GM11168 (cell line): ENCODE measurements around the gene AMACR.
"Not testable (repeated sequence)": the region's sequence is repeated elsewhere in the genome, so short reads cannot be mapped to it uniquely, and the experiment has no call there.

ENCODE experiments used
- in situ Hi-C: fragments of 300-500 bp; cut with MboI; formaldehyde crosslinking; loops from one replicate; pipeline ENCODE4 v1.12.0; 2022; ENCODE audit warnings: low sequenced_read_pairs; ENCODE audit not compliant: unreplicated experiment

Gene AMACR

GRCh38 chr5:33978306-33978705, 29.5 kb downstream of the AMACR start:
- in situ Hi-C loops: no loop called here

- in situ Hi-C loops: no loop called here
These were observed 31.5 kb downstream of the AMACR start for GRCh38 chr5:33976307-33976706.

GRCh38 chr5:33975852-33976251, 32.0 kb downstream of the AMACR start:
- in situ Hi-C loops: no loop called here

- in situ Hi-C loops: no loop called here
These were observed 34.6 kb downstream of the AMACR start for GRCh38 chr5:33973271-33973670.

GRCh38 chr5:33969572-33970452, 38.0 kb downstream of the AMACR start:
- in situ Hi-C loops: no loop called here

GRCh38 chr5:33968211-33969005, 39.4 kb downstream of the AMACR start:
- in situ Hi-C loops: no loop called here

GRCh38 chr5:33966805-33967204, 41.0 kb downstream of the AMACR start:
- in situ Hi-C loops: no loop called here

- in situ Hi-C loops: no loop called here
These were observed 43.6 kb downstream of the AMACR start for GRCh38 chr5:33964132-33964700.

- in situ Hi-C loops: no loop called here
These were observed 49.7 kb downstream of the AMACR start for GRCh38 chr5:33958176-33958575.

GRCh38 chr5:33957577-33958150, 50.2 kb downstream of the AMACR start:
- in situ Hi-C loops: no loop called here

GRCh38 chr5:33952175-33952574, 55.7 kb downstream of the AMACR start:
- in situ Hi-C loops: not testable (repeated sequence)

GRCh38 chr5:33944543-33945132, 63.2 kb downstream of the AMACR start:
- in situ Hi-C loops: loop anchor here (25.0 kb wide), 1 partner anchor 507 kb away; the partner anchor contains the start of gene TARS1

GRCh38 chr5:33941090-33941489, 66.8 kb downstream of the AMACR start:
- in situ Hi-C loops: loop anchor here (25.0 kb wide), 1 partner anchor 504 kb away; the partner anchor contains the start of gene TARS1

GRCh38 chr5:33939556-33940262, 68.1 kb downstream of the AMACR start:
- in situ Hi-C loops: loop anchor here (10.0 to 25.0 kb wide), 2 partner anchors 355 to 502 kb away; partner anchors contain the start of gene TARS1

GRCh38 chr5:33938881-33939280, 69.0 kb downstream of the AMACR start:
- in situ Hi-C loops: loop anchor here (10.0 to 25.0 kb wide), 2 partner anchors 354 to 502 kb away; partner anchors contain the start of gene TARS1

GRCh38 chr5:33938507-33938796, 69.4 kb downstream of the AMACR start:
- in situ Hi-C loops: loop anchor here (10.0 to 25.0 kb wide), 2 partner anchors 354 to 501 kb away; partner anchors contain the start of gene TARS1

GRCh38 chr5:33937707-33938506, 69.9 kb downstream of the AMACR start:
- in situ Hi-C loops: loop anchor here (10.0 to 25.0 kb wide), 2 partner anchors 353 to 501 kb away; partner anchors contain the start of gene TARS1

GRCh38 chr5:33937017-33937706, 70.7 kb downstream of the AMACR start:
- in situ Hi-C loops: loop anchor here (10.0 to 25.0 kb wide), 2 partner anchors 352 to 500 kb away; partner anchors contain the start of gene TARS1
